DOHH2 (cell line): ENCODE results near the gene TMEM141.

Source experiments
- H3F3A ChIP-seq: fragments of 200-600 bp; sonication (generic), shearing (Covaris generic); 2 replicates; pipeline ENCODE4 v1.6.0; 2016; ENCODE audit warnings: antibody characterized with exemption, mild to moderate bottlenecking; ENCODE audit not compliant: control insufficient read depth, insufficient read depth
- H3K27ac ChIP-seq: fragments of 200-600 bp; sonication (generic); 2 replicates; pipeline ENCODE4 v1.5.1; 2014; ENCODE audit warnings: low read depth, mild to moderate bottlenecking, low read length, moderate library complexity
- H3K27me3 ChIP-seq: fragments of 200-600 bp; sonication (generic); 2 replicates; pipeline ENCODE4 v1.6.1; 2014; ENCODE audit warnings: mild to moderate bottlenecking, low read length, mixed read lengths; ENCODE audit not compliant: control insufficient read depth
- H3K36me3 ChIP-seq: fragments of 200-600 bp; sonication (generic); 2 replicates; pipeline ENCODE4 v1.6.1; 2014; ENCODE audit warnings: mild to moderate bottlenecking, low read length, moderate library complexity, mixed read lengths; ENCODE audit not compliant: control insufficient read depth
- H3K4me1 ChIP-seq: fragments of 200-600 bp; sonication (generic); 2 replicates; pipeline ENCODE4 v1.6.1; 2014; ENCODE audit warnings: mild to moderate bottlenecking, low read length, mixed read lengths; ENCODE audit not compliant: control insufficient read depth
- H3K4me2 ChIP-seq: fragments of 200-600 bp; sonication (generic); 2 replicates; pipeline ENCODE4 v1.6.0; 2014; ENCODE audit warnings: mild to moderate bottlenecking, low read length, moderate library complexity
- H3K4me3 ChIP-seq: fragments of 200-600 bp; sonication (generic); 2 replicates; pipeline ENCODE4 v1.5.1; 2014; ENCODE audit warnings: mild to moderate bottlenecking, low read length, mixed read lengths
- H3K79me2 ChIP-seq: fragments of 200-600 bp; sonication (generic); 2 replicates; pipeline ENCODE4 v1.6.1; 2014; ENCODE audit warnings: mild to moderate bottlenecking, low read length, mixed read lengths; ENCODE audit not compliant: control insufficient read depth
- H3K9me2 ChIP-seq: fragments of 200-600 bp; sonication (generic); replicated peaks from 2 replicates; pipeline ENCODE4 v1.6.1; 2014; ENCODE audit warnings: mild to moderate bottlenecking, low read length, mixed read lengths; ENCODE audit not compliant: control insufficient read depth
- H3K9me3 ChIP-seq: fragments of 200-600 bp; sonication (generic); 2 replicates; pipeline ENCODE4 v1.6.1; 2014; ENCODE audit warnings: antibody characterized with exemption, low read length, mixed read lengths; ENCODE audit not compliant: control insufficient read depth, insufficient read depth
- H4K20me1 ChIP-seq: fragments of 200-600 bp; sonication (generic); 2 replicates; pipeline ENCODE4 v1.6.0; 2014; ENCODE audit warnings: low read depth, mild to moderate bottlenecking, antibody characterized with exemption, low read length, moderate library complexity; ENCODE audit not compliant: control insufficient read depth, insufficient read depth
- EZH2phosphoT487 ChIP-seq: fragments of 200-600 bp; sonication (generic); IDR thresholded peaks from 2 replicates; pipeline ENCODE4 v1.6.1; 2017; ENCODE audit warnings: borderline replicate concordance, mild to moderate bottlenecking, antibody characterized with exemption, low read length, moderate library complexity, mixed read lengths
- TF ChIP-seq, protein P1 (sequence below): fragments of 200-600 bp; sonication (generic); IDR thresholded peaks from one replicate; pipeline ENCODE4 v1.5.1; 2014; ENCODE audit warnings: antibody characterized with exemption, mild to moderate bottlenecking, low read depth, low read length; ENCODE audit not compliant: poor library complexity, severe bottlenecking

The TMEM141 gene

DNA sequence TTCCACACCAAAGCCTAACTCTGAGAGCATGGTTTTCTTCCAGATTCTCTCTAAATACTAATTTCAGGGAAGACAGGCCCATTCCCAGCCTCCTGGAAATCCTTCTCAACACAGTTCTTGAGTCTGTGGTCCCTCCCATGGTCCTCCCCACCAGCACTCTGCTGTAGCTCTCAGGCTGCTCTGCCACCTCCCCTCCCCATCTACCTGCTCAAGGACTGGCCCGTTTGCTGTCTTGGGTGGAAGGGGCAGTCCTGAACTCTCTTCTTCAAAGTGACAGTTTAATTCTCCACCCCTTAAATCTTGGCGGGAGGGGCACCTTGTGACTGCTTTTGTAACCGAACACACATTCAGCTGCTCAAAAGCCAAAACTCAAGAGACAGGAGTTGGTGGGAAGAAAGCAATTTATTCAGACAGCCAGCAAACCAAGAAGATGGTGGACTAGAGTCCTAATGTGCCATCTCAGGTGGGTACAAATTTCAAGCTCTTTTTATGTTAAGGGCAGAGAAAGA is 19.2 kb upstream of the TMEM141 start:
- peaks cover 14% of the 10 kb centered on the region; the same call in 1 of the 2 replicates for H3K9me3 ChIP-seq
- peaks cover 9% of the 10 kb centered on the region for H3K27me3 ChIP-seq
- peaks cover 12% of the 10 kb centered on the region for H3F3A ChIP-seq
- no peak for TF ChIP-seq EZH2phosphoT487
- TF ChIP-seq, protein P1, sequence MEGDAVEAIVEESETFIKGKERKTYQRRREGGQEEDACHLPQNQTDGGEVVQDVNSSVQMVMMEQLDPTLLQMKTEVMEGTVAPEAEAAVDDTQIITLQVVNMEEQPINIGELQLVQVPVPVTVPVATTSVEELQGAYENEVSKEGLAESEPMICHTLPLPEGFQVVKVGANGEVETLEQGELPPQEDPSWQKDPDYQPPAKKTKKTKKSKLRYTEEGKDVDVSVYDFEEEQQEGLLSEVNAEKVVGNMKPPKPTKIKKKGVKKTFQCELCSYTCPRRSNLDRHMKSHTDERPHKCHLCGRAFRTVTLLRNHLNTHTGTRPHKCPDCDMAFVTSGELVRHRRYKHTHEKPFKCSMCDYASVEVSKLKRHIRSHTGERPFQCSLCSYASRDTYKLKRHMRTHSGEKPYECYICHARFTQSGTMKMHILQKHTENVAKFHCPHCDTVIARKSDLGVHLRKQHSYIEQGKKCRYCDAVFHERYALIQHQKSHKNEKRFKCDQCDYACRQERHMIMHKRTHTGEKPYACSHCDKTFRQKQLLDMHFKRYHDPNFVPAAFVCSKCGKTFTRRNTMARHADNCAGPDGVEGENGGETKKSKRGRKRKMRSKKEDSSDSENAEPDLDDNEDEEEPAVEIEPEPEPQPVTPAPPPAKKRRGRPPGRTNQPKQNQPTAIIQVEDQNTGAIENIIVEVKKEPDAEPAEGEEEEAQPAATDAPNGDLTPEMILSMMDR = no peak
- peaks cover 33% of the 10 kb centered on the region for H3K4me1 ChIP-seq
- no peaks in the 10 kb centered on the region for H4K20me1 ChIP-seq
- no peak overlapping the region for H3K4me3 ChIP-seq
- H3K79me2 ChIP-seq = no peaks in the 10 kb centered on the region
- H3K27ac ChIP-seq = no peak overlapping the region
- H3K9me2 ChIP-seq = no peaks in the 10 kb centered on the region
- peaks cover 2% of the 10 kb centered on the region; the same call in 1 of the 2 replicates for H3K36me3 ChIP-seq
- no peak overlapping the region for H3K4me2 ChIP-seq

- H4K20me1 ChIP-seq = no peaks in the 10 kb centered on the region
- no peak overlapping the region for H3K27ac ChIP-seq
- H3K4me3 ChIP-seq = peak overlapping the region; percentile 36; the same call in 1 of the 2 replicates
- TF ChIP-seq, protein P1 = no peak
- TF ChIP-seq EZH2phosphoT487 = no peak
- H3K9me2 ChIP-seq = no peaks in the 10 kb centered on the region
- H3K9me3 ChIP-seq = peaks cover 14% of the 10 kb centered on the region; the same call in 1 of the 2 replicates
- H3K27me3 ChIP-seq = peaks cover 13% of the 10 kb centered on the region
- H3K4me1 ChIP-seq = peaks cover 17% of the 10 kb centered on the region
- peak overlapping the region; percentile 45 for H3K4me2 ChIP-seq
- H3K36me3 ChIP-seq = peaks cover 2% of the 10 kb centered on the region; the same call in 1 of the 2 replicates
- no peaks in the 10 kb centered on the region for H3K79me2 ChIP-seq
- no peaks in the 10 kb centered on the region for H3F3A ChIP-seq
These were observed 17.6 kb upstream of the TMEM141 start for GRCh38 chr9:136773386-136774044.

- Histone ChIP-seq H3K4me1 (peaks cover 13% of the 10 kb centered on the region), H3K4me2 (no peak overlapping the region), H4K20me1 (no peaks in the 10 kb centered on the region), H3K27ac (no peak overlapping the region), H3F3A (no peaks in the 10 kb centered on the region), H3K79me2 (no peaks in the 10 kb centered on the region), H3K4me3 (no peak overlapping the region), H3K27me3 (peaks cover 13% of the 10 kb centered on the region), H3K9me2 (no peaks in the 10 kb centered on the region), H3K9me3 (peaks cover 14% of the 10 kb centered on the region; the same call in 1 of the 2 replicates), H3K36me3 (peaks cover 2% of the 10 kb centered on the region; the same call in 1 of the 2 replicates)
- TF ChIP-seq, protein P1 = no peak
- no peak for TF ChIP-seq EZH2phosphoT487
These were observed 16.6 kb upstream of the TMEM141 start for GRCh38 chr9:136774416-136775045.
